Large intestine (tissue), 3 donors: ENCODE measurements around the gene CCDC159. TPM values are rescaled to one million over a fixed set of nuclear protein-coding genes. Genes with fewer than 3 reads are reported as not detected.
"Not testable (repeated sequence)": the region's sequence is repeated elsewhere in the genome, so short reads cannot be mapped to it uniquely, and the experiment has no call there.

Source experiments
- DNase-seq, 2 donors: peaks; one replicate each; pipeline versions ENCODE4 v3.0.0 to v3.0.0-alpha.2; 2013
- H3K27ac ChIP-seq: one replicate; pipeline ENCODE4 v1.5.1; 2013; ENCODE audit warnings: low read length
- H3K27me3 ChIP-seq: 2 replicates; pipeline ENCODE4 v1.6.1; 2013; ENCODE audit warnings: low read length; ENCODE audit not compliant: control insufficient read depth, insufficient read depth
- H3K36me3 ChIP-seq: 2 replicates; pipeline ENCODE4 v1.6.1; 2013; ENCODE audit warnings: low read length; ENCODE audit not compliant: control insufficient read depth, insufficient read depth
- H3K4me1 ChIP-seq: one replicate; pipeline ENCODE4 v1.6.1; 2013; ENCODE audit warnings: low read length; ENCODE audit not compliant: control insufficient read depth, insufficient read depth
- H3K4me3 ChIP-seq: one replicate; pipeline ENCODE4 v1.5.1; 2013; ENCODE audit warnings: low read length
- H3K9me3 ChIP-seq: one replicate; pipeline ENCODE4 v1.6.1; 2013; ENCODE audit warnings: mild to moderate bottlenecking, low read depth, low read length, moderate library complexity; ENCODE audit not compliant: control insufficient read depth
- WGBS: methylation state at CpG from one replicate; pipeline ENCODE4 v1.1.5; 2013; ENCODE audit warnings: low lambda C conversion rate; ENCODE audit not compliant: insufficient coverage; 5-methylcytosine and 5-hydroxymethylcytosine counted together
- polyA plus RNA-seq: library from polyadenylated mRNA; unstranded; fragments of 120-200 nt; gene quantifications from one replicate; pipeline ENCODE4 v1.2.1, GENCODE V29; 2013

The CCDC159 gene
- polyA plus RNA-seq, 1 donor = 48.0 TPM

DNA sequence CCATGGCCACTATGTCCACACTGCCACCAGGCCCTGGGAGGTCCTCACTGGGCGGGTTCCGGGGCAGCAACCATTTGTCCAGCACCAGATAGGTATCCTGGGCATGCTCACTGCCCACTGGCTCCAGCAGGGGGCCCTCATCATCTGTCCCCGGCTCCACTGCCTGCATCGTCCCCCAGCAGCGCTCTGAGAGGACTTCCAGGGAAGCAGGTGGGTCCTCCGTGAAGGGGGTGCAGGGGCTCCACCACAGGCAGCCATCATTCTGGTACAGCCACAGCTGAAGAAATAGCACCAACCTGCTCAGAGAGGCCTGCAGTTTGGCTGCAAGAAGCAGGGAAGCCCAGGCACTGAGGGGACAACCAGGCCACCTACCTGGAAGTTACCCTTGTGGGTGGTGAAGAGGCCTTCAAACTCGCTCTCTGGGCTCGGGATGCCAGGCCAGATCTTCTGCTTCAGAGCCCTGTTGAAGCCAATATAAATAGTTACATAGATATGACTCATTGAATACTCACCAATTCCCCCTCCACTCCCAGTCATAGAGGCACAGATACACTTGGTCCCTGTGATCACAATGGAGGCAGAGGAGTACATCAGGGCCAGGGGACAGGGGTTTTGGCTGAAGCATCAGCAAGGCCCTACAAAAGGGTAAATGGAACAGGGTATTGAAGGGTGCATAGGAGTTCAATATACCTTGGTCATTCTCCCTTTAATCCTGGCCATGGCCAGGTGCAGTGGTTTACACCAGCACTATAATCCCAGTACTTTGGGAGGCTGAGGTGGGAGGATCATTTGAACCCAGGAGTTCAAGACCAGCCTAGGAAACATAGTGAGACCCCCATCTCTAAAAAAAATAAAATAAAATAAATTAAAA is 32.2 kb downstream of the CCDC159 start:
- Histone ChIP-seq H3K27me3 (peaks cover 12% of the 10 kb centered on the region), H3K9me3 (peaks cover 4% of the 10 kb centered on the region), H3K27ac (no peak overlapping the region), H3K4me3 (no peak overlapping the region), H3K36me3 (peaks cover 5% of the 10 kb centered on the region), H3K4me1 (peaks cover 35% of the 10 kb centered on the region)
- WGBS = no CpG with 5 or more reads among the region's 8 CpGs
- peak in 1 of 2 donors; percentile 37 for DNase-seq

DNA sequence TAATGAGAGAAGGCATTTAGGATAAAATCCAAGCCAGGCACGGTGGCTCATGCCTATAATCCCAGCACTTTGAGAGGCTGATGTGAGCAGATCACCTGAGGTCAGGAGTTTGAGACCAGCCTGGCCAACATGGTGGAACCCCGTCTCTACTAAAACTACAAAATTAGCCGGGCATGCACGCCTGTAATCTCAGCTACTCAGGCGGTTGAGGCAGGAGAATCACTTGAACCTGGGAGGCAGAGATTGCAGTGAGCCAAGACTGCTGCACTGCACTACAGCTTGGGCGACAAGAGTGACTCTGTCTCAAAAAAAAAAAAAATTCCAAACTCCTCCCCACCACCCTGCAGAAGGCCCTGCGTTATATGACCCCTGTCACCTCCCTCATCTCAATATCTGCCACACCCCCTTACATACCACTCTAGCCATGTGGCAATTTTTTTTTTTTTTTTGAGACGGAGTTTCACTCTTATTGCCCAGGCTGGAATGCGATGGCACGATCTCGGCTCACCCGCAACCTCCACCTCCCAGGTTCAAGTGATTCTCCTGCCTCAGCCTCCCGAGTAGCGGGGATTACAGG is 33.0 kb downstream of the CCDC159 start:
- H3K36me3 ChIP-seq, H3K4me3 ChIP-seq, DNase-seq, H3K27ac ChIP-seq, H3K9me3 ChIP-seq: not testable (repeated sequence)
- H3K27me3 ChIP-seq = peaks cover 15% of the 10 kb centered on the region
- WGBS = no CpG with 5 or more reads among the region's 14 CpGs
- H3K4me1 ChIP-seq = peaks cover 35% of the 10 kb centered on the region

DNA sequence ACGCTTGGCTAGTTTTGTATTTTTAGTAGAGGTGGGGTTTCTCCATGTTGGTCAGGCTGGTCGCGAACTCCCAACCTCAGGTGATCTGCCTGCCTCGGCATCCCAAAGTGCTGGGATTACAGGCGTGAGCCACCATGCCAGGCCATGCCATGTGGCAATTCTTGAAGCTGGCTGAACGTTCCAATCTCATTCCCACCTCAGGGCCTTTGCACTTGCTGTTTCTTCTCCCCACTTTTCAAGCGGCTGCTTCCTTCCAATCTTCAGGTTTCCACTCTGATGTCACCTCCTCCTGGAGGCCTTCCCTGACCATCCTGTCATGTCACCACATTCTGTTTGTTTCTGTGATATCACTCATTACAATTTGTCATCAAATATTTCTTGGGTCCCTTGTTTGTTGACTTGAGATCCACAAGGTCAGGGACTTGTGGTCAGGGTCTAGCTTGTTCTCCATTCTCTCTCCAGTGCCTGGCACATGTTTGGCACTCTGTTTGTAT is 33.6 kb downstream of the CCDC159 start:
- no CpG with 5 or more reads among the region's 7 CpGs for WGBS
- Histone ChIP-seq H3K27me3 (peaks cover 15% of the 10 kb centered on the region), H3K4me3 (no peak overlapping the region), H3K27ac (no peak overlapping the region), H3K36me3 (peaks cover 5% of the 10 kb centered on the region), H3K4me1 (peaks cover 40% of the 10 kb centered on the region), H3K9me3 (peaks cover 4% of the 10 kb centered on the region)
- DNase-seq = no peak

DNA sequence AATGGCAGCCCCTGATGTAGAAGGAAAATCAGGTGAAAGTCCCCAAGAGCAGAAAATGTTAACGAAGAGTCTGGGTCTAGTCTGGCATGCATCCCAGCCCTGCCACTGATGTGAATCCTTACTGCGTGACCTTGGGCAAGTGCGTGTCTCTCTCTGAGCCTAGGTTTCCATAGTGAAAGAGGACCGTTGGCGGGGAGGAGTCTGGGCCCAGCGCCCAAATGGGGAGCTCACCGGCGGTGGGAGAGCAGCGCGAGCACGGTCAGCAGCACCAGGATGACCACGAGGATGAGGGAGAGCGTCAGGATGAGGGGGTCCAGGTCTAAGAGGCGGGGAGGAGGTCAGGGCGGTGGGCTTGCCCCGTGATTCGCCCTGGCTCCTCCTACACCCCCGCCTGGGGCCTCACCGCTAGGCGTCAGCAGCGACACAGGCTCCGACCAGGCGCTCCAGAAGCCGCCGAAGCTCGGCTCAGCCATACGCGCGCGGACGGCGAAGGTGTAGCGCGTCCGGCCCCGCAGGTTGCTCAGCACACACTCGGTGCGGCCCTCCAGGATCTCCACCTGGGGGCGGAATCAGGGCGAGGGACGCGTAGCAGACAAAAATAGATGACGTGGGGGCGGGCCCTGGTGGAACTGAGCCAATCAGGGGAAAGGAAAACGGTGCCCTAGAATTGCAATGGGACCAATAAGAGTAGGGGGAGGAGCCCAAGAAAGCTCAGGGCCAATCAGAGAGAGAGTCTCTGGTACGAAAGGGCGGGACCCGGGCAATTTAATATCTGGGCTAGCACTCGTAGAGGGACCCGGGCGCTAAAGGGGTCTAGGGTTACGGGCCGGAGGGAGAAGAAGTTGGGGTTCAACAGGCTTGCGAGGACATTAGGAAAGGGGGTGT is 34.6 kb downstream of the CCDC159 start:
- Histone ChIP-seq H3K27ac (peak overlapping the region; percentile 67), H3K27me3 (peaks cover 15% of the 10 kb centered on the region), H3K4me1 (peaks cover 34% of the 10 kb centered on the region), H3K9me3 (peaks cover 4% of the 10 kb centered on the region), H3K36me3 (peaks cover 5% of the 10 kb centered on the region), H3K4me3 (peak overlapping the region; percentile 40)
- WGBS = 0% methylated on average over 2 of the region's 54 CpGs
- DNase-seq = peak; percentile 94 to 97

DNA sequence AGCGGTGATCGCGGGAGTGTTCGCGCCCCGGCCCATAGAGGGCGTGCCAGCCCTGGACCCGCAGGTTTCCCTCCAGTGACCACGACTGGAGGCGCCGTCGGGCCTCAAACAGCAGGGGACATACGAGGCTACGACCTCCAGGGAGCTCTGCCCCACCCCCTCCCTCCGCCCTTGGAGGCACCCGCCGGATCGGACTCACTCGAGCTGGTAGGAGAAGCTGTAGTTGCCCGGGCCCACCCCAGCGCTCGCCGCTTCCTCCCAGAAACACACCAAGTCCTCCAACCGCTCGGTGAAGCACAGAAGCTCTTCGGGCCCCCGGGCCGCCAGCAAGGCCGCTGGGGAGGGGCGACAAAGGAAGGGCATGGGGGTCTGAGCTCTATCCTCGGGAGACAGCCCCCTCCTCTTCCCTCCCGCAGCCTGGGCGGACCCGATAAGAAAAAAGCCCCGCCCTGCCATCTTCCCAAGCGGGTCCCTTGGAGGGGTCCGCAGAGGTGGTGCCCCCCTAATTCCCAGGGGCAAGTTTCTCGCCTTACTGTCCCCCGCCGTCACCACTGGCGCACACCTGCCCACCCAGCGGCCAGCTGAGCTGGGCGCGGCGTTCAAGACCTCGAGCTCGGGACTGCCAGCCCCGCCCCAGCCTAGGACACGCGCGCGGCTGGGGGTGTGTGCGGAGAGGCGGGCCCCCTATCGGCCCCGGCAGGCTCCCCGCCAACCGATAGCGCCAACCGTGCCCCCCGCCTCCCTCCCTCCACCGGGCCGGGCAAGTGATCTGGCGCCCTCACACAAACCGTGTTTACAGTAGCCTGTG is 36.8 kb downstream of the CCDC159 start:
- Histone ChIP-seq H3K4me1 (peaks cover 33% of the 10 kb centered on the region), H3K36me3 (peaks cover 5% of the 10 kb centered on the region), H3K9me3 (peaks cover 4% of the 10 kb centered on the region), H3K27me3 (peaks cover 15% of the 10 kb centered on the region), H3K4me3 (peak overlapping the region; percentile 79), H3K27ac (peak overlapping the region; percentile 86)
- DNase-seq = peak in 1 of 2 donors; percentile 80
- WGBS = no CpG with 5 or more reads among the region's 65 CpGs

DNA sequence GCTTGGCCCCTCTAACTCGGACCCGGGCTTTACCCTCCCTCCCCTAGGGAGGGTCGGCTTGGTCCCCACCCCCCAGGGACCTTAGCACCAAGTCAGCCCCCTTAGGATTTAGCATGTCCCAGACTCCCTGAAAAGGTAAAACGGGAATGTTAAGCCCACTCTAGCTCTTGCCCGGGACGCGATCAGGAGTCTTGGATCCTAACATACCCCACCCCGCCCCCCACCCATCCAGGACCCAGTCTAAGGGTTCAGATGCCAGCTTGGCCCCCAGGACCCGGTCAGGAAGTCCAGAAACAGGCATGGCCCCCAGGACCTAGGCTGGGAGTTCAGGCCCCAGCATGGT is 37.4 kb downstream of the CCDC159 start:
- peak overlapping the region; percentile 86 for H3K27ac ChIP-seq
- H3K27me3 ChIP-seq = peaks cover 15% of the 10 kb centered on the region
- H3K4me1 ChIP-seq = peaks cover 33% of the 10 kb centered on the region
- peaks cover 4% of the 10 kb centered on the region for H3K9me3 ChIP-seq
- DNase-seq = no peak
- peaks cover under 1% of the 10 kb centered on the region for H3K36me3 ChIP-seq
- peak overlapping the region; percentile 79 for H3K4me3 ChIP-seq
- no CpG with 5 or more reads among the region's 9 CpGs for WGBS

DNA sequence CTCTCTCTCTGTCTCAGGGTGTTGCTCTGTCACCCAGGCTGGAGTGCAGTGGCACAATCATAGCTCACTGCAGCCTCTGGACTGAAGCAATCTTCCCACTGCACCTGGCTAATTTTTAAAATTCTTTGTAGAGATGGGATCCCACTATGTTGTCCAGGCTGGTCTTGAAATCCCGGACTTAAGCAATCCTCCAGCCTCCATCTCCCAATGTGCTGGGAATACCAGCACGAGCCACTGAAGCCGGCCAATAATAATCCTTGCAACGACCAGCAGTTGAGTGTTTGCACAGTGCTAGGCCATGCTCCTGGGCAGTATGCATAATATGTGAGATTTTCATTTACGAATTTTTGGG is 38.4 kb downstream of the CCDC159 start:
- WGBS = no CpG with 5 or more reads among the region's 5 CpGs
- Histone ChIP-seq H3K4me1 (peaks cover 33% of the 10 kb centered on the region), H3K27ac (no peak overlapping the region)

DNA sequence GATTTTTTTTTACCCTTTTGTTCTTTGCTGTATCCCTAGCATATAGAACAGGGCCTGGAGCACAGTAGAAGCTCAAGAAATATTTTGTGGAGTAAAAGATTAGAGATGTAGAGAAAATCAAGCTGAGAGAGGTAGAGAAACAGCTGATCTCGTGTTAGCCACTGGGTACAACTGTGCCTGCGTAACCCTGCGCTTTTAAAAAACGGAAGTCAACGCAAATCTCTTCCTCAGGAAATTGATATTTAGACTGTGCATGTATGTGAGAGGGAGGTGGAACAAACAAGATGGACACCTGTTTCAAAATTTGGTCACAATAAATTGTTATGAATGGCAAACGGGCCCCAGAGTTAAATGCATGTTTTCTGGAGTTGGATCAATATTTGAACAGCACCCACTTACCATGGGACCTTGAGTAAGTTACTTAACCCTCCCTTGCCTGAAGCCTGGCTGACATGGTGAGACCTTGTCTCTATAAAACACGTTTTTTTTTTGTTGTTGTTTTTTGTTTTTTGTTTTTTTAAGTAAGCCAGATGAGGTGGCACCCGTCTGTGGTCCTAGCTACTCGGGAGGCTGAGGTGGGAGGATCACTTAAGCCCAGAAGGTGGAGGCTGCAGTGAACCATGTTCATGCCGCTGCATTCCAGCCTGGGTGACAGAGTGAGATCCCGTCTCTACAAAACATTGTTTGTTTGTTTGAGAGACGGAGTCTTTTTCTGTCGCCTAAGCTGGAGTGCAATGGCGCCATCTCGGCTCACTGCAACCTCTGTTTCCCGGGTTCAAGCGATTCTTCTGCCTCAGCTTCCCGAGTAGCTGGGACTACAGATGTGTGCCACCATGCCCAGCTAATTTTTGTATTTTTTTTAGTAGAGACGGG is 41.1 kb downstream of the CCDC159 start:
- Histone ChIP-seq H3K27me3 (peaks cover 13% of the 10 kb centered on the region), H3K4me3 (no peak overlapping the region), H3K4me1 (peaks cover 19% of the 10 kb centered on the region), H3K36me3 (no peaks in the 10 kb centered on the region), H3K27ac (no peak overlapping the region), H3K9me3 (peaks cover 4% of the 10 kb centered on the region)
- WGBS = 71% methylated on average over 3 of the region's 19 CpGs
- no peak for DNase-seq

More for the DNA sequence above, 38.4 kb downstream of the CCDC159 start:
- Histone ChIP-seq H3K27me3 (peaks cover 15% of the 10 kb centered on the region), H3K36me3 (no peaks in the 10 kb centered on the region), H3K9me3 (peaks cover 4% of the 10 kb centered on the region), H3K4me3 (no peak overlapping the region)
- no peak for DNase-seq

DNA sequence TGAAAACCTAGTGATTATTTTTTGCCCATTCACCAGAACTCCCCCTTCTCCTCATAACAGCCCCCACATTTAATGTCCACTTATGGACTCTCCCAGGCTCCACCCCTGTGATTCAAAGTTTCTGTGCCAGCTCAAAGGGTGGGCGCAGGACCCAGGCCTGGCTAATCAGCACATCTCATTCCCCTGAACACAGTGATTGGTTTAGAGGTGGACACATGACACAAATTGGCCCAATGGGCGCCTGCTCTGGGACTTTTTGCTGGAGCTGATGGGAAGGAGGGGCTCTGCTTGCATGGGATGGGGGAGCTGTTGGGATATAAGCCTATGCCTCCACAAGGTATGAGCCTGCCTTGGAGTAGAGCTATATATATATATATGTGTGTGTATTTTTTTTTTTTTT is 44.0 kb downstream of the CCDC159 start:
- DNase-seq = no peak
- Histone ChIP-seq H3K4me3 (no peak overlapping the region), H3K4me1 (no peaks in the 10 kb centered on the region), H3K9me3 (no peaks in the 10 kb centered on the region), H3K36me3 (no peaks in the 10 kb centered on the region), H3K27me3 (peaks cover 2% of the 10 kb centered on the region), H3K27ac (no peak overlapping the region)
- no CpG with 5 or more reads among the region's 2 CpGs for WGBS
